K562 (cell line): ENCODE results near the gene SLC38A1.

Experiments
- CTCF ChIP-seq, 3 experiments: IDR thresholded peaks in 2 of 3; conservative IDR thresholded peaks in 1 of 3; 2 replicates each; pipeline ENCODE4 v1.5.1; 2011 to 2012; ENCODE audit warnings: low read length in 3 of 3, mild to moderate bottlenecking in 3 of 3, control low read depth in 2 of 3, improper control_type of control experiment in 1 of 3, inconsistent platforms in 1 of 3, low read depth in 1 of 3, mixed read lengths in 1 of 3, moderate library complexity in 1 of 3; ENCODE audit not compliant: insufficient read depth in 2 of 3
- EP300 ChIP-seq: IDR thresholded peaks from 2 replicates; pipeline ENCODE4 v1.6.1; 2012; ENCODE audit warnings: low read length, improper control_type of control experiment
- EZH2 ChIP-seq: IDR thresholded peaks from 2 replicates; pipeline ENCODE4 v1.6.1; 2012; ENCODE audit warnings: low read depth, mild to moderate bottlenecking, inconsistent platforms, low read length, borderline replicate concordance
- HNRNPL ChIP-seq: fragments of 200-400 bp; formaldehyde crosslinking; IDR thresholded peaks from 2 replicates; pipeline ENCODE4 v1.6.1; 2017; ENCODE audit warnings: low read depth, mild to moderate bottlenecking, low read length
- POLR2AphosphoS2 ChIP-seq: IDR thresholded peaks from 2 replicates; pipeline ENCODE4 v1.6.1; 2012; ENCODE audit warnings: low read length, improper control_type of control experiment
- RNF219 ChIP-seq: fragments of 250-450 bp; sonication (Bioruptor Pico); IDR thresholded peaks from 2 replicates; pipeline ENCODE4 v1.5.0; 2022; ENCODE audit warnings: mild to moderate bottlenecking
- SIN3A ChIP-seq, 2 experiments: fragments of 150-350 bp in 1 of 2; IDR thresholded peaks; 2 replicates each; pipeline ENCODE4 v1.6.1; 2011 to 2016; ENCODE audit warnings: borderline replicate concordance in 2 of 2, low read depth in 2 of 2, low read length in 2 of 2, mild to moderate bottlenecking in 2 of 2, moderate library complexity in 2 of 2; ENCODE audit not compliant: control insufficient read depth in 1 of 2
- SRF ChIP-seq, 2 experiments: fragments of 250-450, 450-650 bp in 1 of 2; sonication (Bioruptor Pico) in 1 of 2; sonication (generic) in 1 of 2; formaldehyde crosslinking; IDR thresholded peaks; 2 replicates each; pipeline versions ENCODE4 v1.5.0 to v1.5.1; 2020 to 2022; ENCODE audit warnings: mild to moderate bottlenecking in 1 of 2, missing genetic modification reagents in 1 of 2
- TAF1 ChIP-seq: IDR thresholded peaks from 2 replicates; pipeline ENCODE4 v1.6.1; 2011; ENCODE audit warnings: mild to moderate bottlenecking, low read length, moderate library complexity; ENCODE audit not compliant: insufficient read depth, control insufficient read depth, severe bottlenecking; ENCODE audit errors: extremely low read depth
- ZNF121 ChIP-seq: sonication (generic); formaldehyde crosslinking; conservative IDR thresholded peaks from 2 replicates; pipeline ENCODE4 v1.8.0; 2022; ENCODE audit warnings: missing genetic modification reagents

GRCh38 chr12:46266382-46266791 lies 2.5 kb downstream of the SLC38A1 start:
- no peak for TF ChIP-seq SRF (CRISPR knock-in tag; IDR thresholded peaks at IDR 0.05)
- no peak for TF ChIP-seq POLR2AphosphoS2
- no peak for TF ChIP-seq TAF1
- TF ChIP-seq CTCF (IDR thresholded peaks at IDR 0.05 in 2 of 3, conservative IDR thresholded peaks at IDR 0.05 in 1 of 3; ENCODE audit: insufficient read depth in 2 of 3, low read depth in 1 of 3, low read length in 3 of 3) = no peak; a peak in 1 of 6 replicates
- no peak for TF ChIP-seq EZH2
- TF ChIP-seq SIN3A (IDR thresholded peaks at IDR 0.05; ENCODE audit: borderline replicate concordance in 2 of 2, control insufficient read depth in 1 of 2, low read depth in 2 of 2, low read length in 2 of 2) = no peak
- TF ChIP-seq RNF219 = no peak
- no peak for TF ChIP-seq EP300
- TF ChIP-seq ZNF121 (CRISPR knock-in tag) = no peak
- no peak for TF ChIP-seq HNRNPL
